Right atrium auricular region (tissue), 2 donors: ENCODE measurements around the gene ZNF451. TPM values are rescaled to one million over a fixed set of nuclear protein-coding genes. Genes with fewer than 3 reads are reported as not detected.
A peak's percentile ranks its signal among the peaks of the same experiment; 100 is the strongest.
"Not testable (repeated sequence)": the region's sequence is repeated elsewhere in the genome, so short reads cannot be mapped to it uniquely, and the experiment has no call there.

Source experiments
- DNase-seq: peaks from one replicate; pipeline ENCODE4 v3.0.0-alpha.2; 2019; ENCODE audit warnings: low spot score
- H3K27ac ChIP-seq, 2 donors: fragments of 200-600 bp; sonication (generic); 1 replicate in 1 of 2; 2 replicates in 1 of 2; pipeline ENCODE4 v1.5.1; 2016 to 2019
- H3K27me3 ChIP-seq, 2 donors: fragments of 200-600 bp; sonication (generic); one replicate each; pipeline versions ENCODE4 v1.5.1 to v1.6.0; 2017 to 2019
- H3K36me3 ChIP-seq: fragments of 200-600 bp; sonication (generic); one replicate; pipeline ENCODE4 v1.5.1; 2016
- H3K4me1 ChIP-seq, 2 donors: fragments of 200-600 bp; sonication (generic); one replicate each; pipeline versions ENCODE4 v1.5.1 to v1.6.0; 2017 to 2019
- H3K4me3 ChIP-seq, 2 donors: fragments of 200-600 bp; sonication (generic); 1 replicate in 1 of 2; 2 replicates in 1 of 2; pipeline ENCODE4 v1.5.1; 2017 to 2019; ENCODE audit warnings: mild to moderate bottlenecking in 1 of 2, moderate library complexity in 1 of 2
- H3K9me3 ChIP-seq, 2 donors: fragments of 200-600 bp; sonication (generic); one replicate each; pipeline ENCODE4 v1.5.1; 2019
- CTCF ChIP-seq, 2 donors: fragments of 200-600 bp; sonication (generic); IDR thresholded peaks; one replicate each; pipeline ENCODE4 v1.5.1; 2019; ENCODE audit warnings: antibody characterized with exemption in 2 of 2
- total RNA-seq, 2 donors: library from RNA; depleted of rRNA; stranded (reverse); fragments of >200 nt; gene quantifications; one replicate each; pipeline ENCODE4 v1.1.0, GENCODE V29; 2016

ZNF451 gene
- 10 to 100 TPM; 20.3 to 23.2 TPM for total RNA-seq

GRCh38 chr6:57089687-57090457 lies at the start of gene ZNF451:
ZNF451 (plus strand) TSS chr6:57090188; CDS start chr6:57090254, 66 bp downstream.
- Histone ChIP-seq H3K36me3 (peaks cover 9% of the 10 kb centered on the region), H3K4me1 (peaks cover 0 to 35% of the 10 kb centered on the region in 2 donors), H3K4me3 (peak within 1 kb of the TSS; percentile 53 to 61), H3K27ac (peak within 1 kb of the TSS; percentile 72 to 86), H3K27me3 (no peaks in the 10 kb centered on the region), H3K9me3 (no peaks in the 10 kb centered on the region)
- no peak for TF ChIP-seq CTCF (IDR thresholded peaks at IDR 0.05)
- peak; percentile 97 for DNase-seq

- DNase-seq, H3K36me3 ChIP-seq, H3K4me1 ChIP-seq, H3K27ac ChIP-seq, H3K27me3 ChIP-seq, H3K4me3 ChIP-seq, H3K9me3 ChIP-seq: not testable (repeated sequence)
Observed at GRCh38 chr6:57044061-57044460, 45.9 kb upstream of the ZNF451 start.

GRCh38 chr6:57044568-57044967 lies 45.4 kb upstream of the ZNF451 start:
- H3K9me3 ChIP-seq = no peaks in the 10 kb centered on the region
- TF ChIP-seq CTCF (IDR thresholded peaks at IDR 0.05) = no peak
- H3K36me3 ChIP-seq = no peaks in the 10 kb centered on the region
- no peaks in the 10 kb centered on the region for H3K4me1 ChIP-seq
- H3K27me3 ChIP-seq = no peaks in the 10 kb centered on the region
- no peak overlapping the region for H3K27ac ChIP-seq
- H3K4me3 ChIP-seq = no peak overlapping the region
- DNase-seq = no peak

- peak within 1 kb of the TSS; percentile 47 to 77 for H3K27ac ChIP-seq
- H3K4me3 ChIP-seq = peak within 1 kb of the TSS; percentile 54 to 56
- not testable (repeated sequence) for H3K36me3 ChIP-seq, H3K4me1 ChIP-seq, H3K27me3 ChIP-seq, H3K9me3 ChIP-seq
- peak; percentile 89 for DNase-seq
Observed at GRCh38 chr6:57046332-57047256, 43.4 kb upstream of the ZNF451 start, which contains the start of gene KIAA1586. KIAA1586 (plus strand) TSS chr6:57046693; CDS start chr6:57046756, 63 bp downstream.

GRCh38 chr6:57047257-57047585 lies 42.8 kb upstream of the ZNF451 start:
- H3K4me3 ChIP-seq, DNase-seq, H3K27me3 ChIP-seq, H3K4me1 ChIP-seq, H3K9me3 ChIP-seq, H3K27ac ChIP-seq: not testable (repeated sequence)
- H3K36me3 ChIP-seq = peaks cover 15% of the 10 kb centered on the region

- not testable (repeated sequence) for H3K9me3 ChIP-seq, H3K4me3 ChIP-seq, DNase-seq, H3K4me1 ChIP-seq, H3K27ac ChIP-seq, H3K27me3 ChIP-seq
- H3K36me3 ChIP-seq = peaks cover 21% of the 10 kb centered on the region
Observed at GRCh38 chr6:57047859-57048258, 42.1 kb upstream of the ZNF451 start.

GRCh38 chr6:57048577-57048976 lies 41.4 kb upstream of the ZNF451 start:
- DNase-seq = no peak
- Histone ChIP-seq H3K36me3 (peaks cover 23% of the 10 kb centered on the region), H3K9me3 (no peaks in the 10 kb centered on the region), H3K27me3 (no peaks in the 10 kb centered on the region), H3K4me1 (no peaks in the 10 kb centered on the region), H3K27ac (no peak overlapping the region), H3K4me3 (no peak overlapping the region)
- no peak for TF ChIP-seq CTCF (IDR thresholded peaks at IDR 0.05)
